Calu3 (cell line): ENCODE results near the gene AADAT. TPM values are rescaled to one million over a fixed set of nuclear protein-coding genes. Genes with fewer than 3 reads are reported as not detected.
"Not testable (repeated sequence)": the region's sequence is repeated elsewhere in the genome, so short reads cannot be mapped to it uniquely, and the experiment has no call there.

Experiments
- BruUV-seq: library from RNA; stranded (reverse); fragments of 400-500 nt; replicated peaks from 2 replicates; lab custom pipeline; 2021; lab: Mats Ljungman, UMichigan
- CTCF ChIA-PET: fragments of 300-600 bp; sonication (Branson Sonifier 250); formaldehyde crosslinking; loops from one replicate; lab custom pipeline; 2022; ENCODE audit warnings: antibody characterized with exemption; lab: Charles Lee
- DNase-seq: peaks from one replicate; pipeline ENCODE4 v3.0.0; 2022
- H3K27ac Mint-ChIP-seq: one replicate; pipeline ENCODE4 v1.8.0; 2022; ENCODE audit warnings: mixed read lengths; ENCODE audit not compliant: unreplicated experiment
- H3K27me3 Mint-ChIP-seq: one replicate; pipeline ENCODE4 v1.8.0; 2022; ENCODE audit warnings: mixed read lengths; ENCODE audit not compliant: unreplicated experiment
- H3K36me3 Mint-ChIP-seq: one replicate; pipeline ENCODE4 v1.8.0; 2022; ENCODE audit warnings: mild to moderate bottlenecking, moderate library complexity, mixed read lengths; ENCODE audit not compliant: insufficient read depth, unreplicated experiment
- H3K4me1 Mint-ChIP-seq: one replicate; pipeline ENCODE4 v1.8.0; 2022; ENCODE audit warnings: mild to moderate bottlenecking, low read depth, mixed read lengths; ENCODE audit not compliant: unreplicated experiment
- H3K4me3 Mint-ChIP-seq: one replicate; pipeline ENCODE4 v1.8.0; 2022; ENCODE audit warnings: mild to moderate bottlenecking, low read depth, moderate library complexity, mixed read lengths; ENCODE audit not compliant: unreplicated experiment
- H3K9me3 Mint-ChIP-seq: one replicate; pipeline ENCODE4 v1.8.0; 2022; ENCODE audit warnings: low read depth, mixed read lengths; ENCODE audit not compliant: unreplicated experiment
- CTCF ChIP-seq: fragments of 200-600 bp; IDR thresholded peaks from one replicate; pipeline ENCODE4 v1.8.0; 2022; ENCODE audit warnings: antibody characterized with exemption; ENCODE audit not compliant: unreplicated experiment
- intact Hi-C: fragments of 100-400 bp; cut with micrococcal nuclease; formaldehyde crosslinking; loops from one replicate; pipeline ENCODE4 v1.10.0; 2022; ENCODE audit not compliant: unreplicated experiment
- total RNA-seq: library from RNA; stranded (reverse); gene quantifications from 2 replicates; pipeline ENCODE4 v1.2.3, GENCODE V29; 2022

Gene AADAT
- total RNA-seq, 1 experiment from 2014 or later, result 13.8 TPM

- Mint-ChIP-seq H3K4me3 (no peak overlapping the region), H3K9me3 (no peaks in the 10 kb centered on the region), H3K27ac (no peak overlapping the region), H3K4me1 (peaks cover 7% of the 10 kb centered on the region), H3K27me3 (no peaks in the 10 kb centered on the region), H3K36me3 (no peaks in the 10 kb centered on the region)
- no peak for TF ChIP-seq CTCF
- BruUV-seq, result no TSS peak
- intact Hi-C loops, result no loop called here
- CTCF ChIA-PET, result interaction anchor here (1.1 kb wide), 1 partner anchor 17 kb away, joined by 3 read pairs; no protein-coding TSS in a partner anchor
- no peak for DNase-seq
Observed at GRCh38 chr4:170110285-170110672, 20.5 kb upstream of the AADAT start.

GRCh38 chr4:170109586-170110284, 20.0 kb upstream of the AADAT start:
- intact Hi-C loops, result no loop called here
- Mint-ChIP-seq H3K9me3 (no peaks in the 10 kb centered on the region), H3K4me1 (peaks cover 7% of the 10 kb centered on the region), H3K4me3 (no peak overlapping the region), H3K27me3 (no peaks in the 10 kb centered on the region), H3K27ac (no peak overlapping the region), H3K36me3 (no peaks in the 10 kb centered on the region)
- no TSS peak for BruUV-seq
- CTCF ChIA-PET, result interaction anchor here (1.1 kb wide), 1 partner anchor 17 kb away, joined by 3 read pairs; no protein-coding TSS in a partner anchor
- no peak for DNase-seq
- no peak for TF ChIP-seq CTCF

GRCh38 chr4:170106900-170107299, 17.1 kb upstream of the AADAT start:
- Mint-ChIP-seq H3K4me3 (no peak overlapping the region), H3K36me3 (no peaks in the 10 kb centered on the region), H3K27me3 (no peaks in the 10 kb centered on the region), H3K4me1 (peaks cover 7% of the 10 kb centered on the region), H3K27ac (no peak overlapping the region), H3K9me3 (no peaks in the 10 kb centered on the region)
- no peak for TF ChIP-seq CTCF
- intact Hi-C loops, result no loop called here
- CTCF ChIA-PET, result no interaction called here
- no TSS peak for BruUV-seq
- DNase-seq, result no peak

GRCh38 chr4:170102426-170102825, 12.7 kb upstream of the AADAT start:
- Mint-ChIP-seq H3K9me3 (no peaks in the 10 kb centered on the region), H3K27me3 (no peaks in the 10 kb centered on the region), H3K27ac (no peak overlapping the region), H3K36me3 (no peaks in the 10 kb centered on the region), H3K4me3 (no peak overlapping the region), H3K4me1 (no peaks in the 10 kb centered on the region)
- CTCF ChIA-PET, result no interaction called here
- no peak for TF ChIP-seq CTCF
- intact Hi-C loops, result no loop called here
- no TSS peak for BruUV-seq
- no peak for DNase-seq

GRCh38 chr4:170098171-170098570, 8.4 kb upstream of the AADAT start:
- H3K36me3 Mint-ChIP-seq, DNase-seq, H3K9me3 Mint-ChIP-seq, CTCF ChIA-PET, H3K4me3 Mint-ChIP-seq, intact Hi-C loops, H3K27ac Mint-ChIP-seq, H3K4me1 Mint-ChIP-seq, H3K27me3 Mint-ChIP-seq, BruUV-seq: not testable (repeated sequence)
